Stomach (tissue), 9 donors: Measurements from ENCODE around the gene CACNA1E. TPM values are rescaled to one million over a fixed set of nuclear protein-coding genes. Genes with fewer than 3 reads are reported as not detected.

Source experiments
- DNase-seq, 2 donors: peaks; one replicate each; pipeline versions ENCODE4 v3.0.0 to v3.0.0-alpha.2; 2013 to 2019
- H3K27ac ChIP-seq, 5 donors: fragments of 200-600 bp in 4 of 5; sonication (generic) in 4 of 5; one replicate each; pipeline ENCODE4 v1.5.1; 2013 to 2019; ENCODE audit warnings: mild to moderate bottlenecking in 1 of 5, moderate library complexity in 1 of 5
- H3K27me3 ChIP-seq, 3 donors: fragments of 200-600 bp; sonication (generic); one replicate each; pipeline ENCODE4 v1.5.1; 2017 to 2019; ENCODE audit warnings: mixed run types in 1 of 3
- H3K36me3 ChIP-seq, 4 donors: fragments of 200-600 bp; sonication (generic); 1 replicate in 3 of 4; 2 replicates in 1 of 4; pipeline ENCODE4 v1.5.1; 2016 to 2019
- H3K4me1 ChIP-seq, 4 donors: fragments of 200-600 bp; sonication (generic); one replicate each; pipeline ENCODE4 v1.5.1; 2016 to 2019
- H3K4me3 ChIP-seq, 4 donors: fragments of 200-600 bp; sonication (generic) in 3 of 4; one replicate each; pipeline ENCODE4 v1.5.1; 2016 to 2019; ENCODE audit warnings: mild to moderate bottlenecking in 1 of 4
- H3K9me3 ChIP-seq, 4 donors: fragments of 200-600 bp; sonication (generic); one replicate each; pipeline ENCODE4 v1.5.1; 2016 to 2019
- CTCF ChIP-seq, 7 experiments: fragments of 450-650 bp in 4 of 7; fragments of 200-600 bp in 3 of 7; sonication (generic) in 3 of 7; IDR thresholded peaks; one replicate each; pipeline ENCODE4 v1.5.1; 2016 to 2019; ENCODE audit warnings: antibody characterized with exemption in 7 of 7, control low read depth in 2 of 7, mild to moderate bottlenecking in 1 of 7
- EP300 ChIP-seq: sonication (generic); formaldehyde crosslinking; IDR thresholded peaks from one replicate; pipeline ENCODE4 v1.6.1; 2017; ENCODE audit warnings: antibody characterized with exemption
- POLR2A ChIP-seq, 4 donors: fragments of 450-650 bp; IDR thresholded peaks; one replicate each; pipeline ENCODE4 v1.6.1; 2016; ENCODE audit warnings: antibody characterized with exemption in 4 of 4, control low read depth in 2 of 4, mild to moderate bottlenecking in 1 of 4, moderate library complexity in 1 of 4
- POLR2AphosphoS5 ChIP-seq, 3 donors: sonication (generic); formaldehyde crosslinking; IDR thresholded peaks; one replicate each; pipeline ENCODE4 v1.6.1; 2016; ENCODE audit warnings: antibody characterized with exemption in 3 of 3
- WGBS, 5 donors: extraction: QIAGEN DNeasy Blood & Tissue Kit in 3 of 5; methylation state at CpG; one replicate each; pipeline versions ENCODE4 v1.1.5 to v1.1.7; 2013 to 2018; 5-methylcytosine and 5-hydroxymethylcytosine counted together
- intact Hi-C: fragments of 100-400 bp; cut with DNase I; formaldehyde crosslinking; loops from one replicate; pipeline ENCODE4 v1.15.1; 2023; ENCODE audit warnings: low total_unique reads
- polyA plus RNA-seq, 3 donors: library from polyadenylated mRNA; stranded (reverse); fragments of 200-250 nt; gene quantifications; one replicate each; pipeline ENCODE4 v1.2.3, GENCODE V29; 2013
- total RNA-seq, 5 donors: library from RNA; depleted of rRNA; stranded (reverse); fragments of >200 nt; gene quantifications; one replicate each; pipeline versions ENCODE4 v1.1.0 to v1.2.3, GENCODE V29; 2014 to 2016
- donor health status: healthy with polysubstance abuse.
- donor health status: Bipolar disorder and iron deficiency.
- donor health status: healthy.

CACNA1E gene
- total and polyA plus RNA-seq, 8 donors: under 0.01 to 1.8 (median 0.01) TPM; not detected in 4

- Histone ChIP-seq H3K36me3 (no peaks in the 10 kb centered on the region), H3K4me1 (no peaks in the 10 kb centered on the region), H3K4me3 (no peak overlapping the region), H3K9me3 (no peaks in the 10 kb centered on the region), H3K27me3 (no peaks in the 10 kb centered on the region), H3K27ac (no peak overlapping the region)
- WGBS, 5 donors: 49 to 78% (median 69%) methylated on average over 3 of the region's 3 CpGs
- DNase-seq: no peak
- TF ChIP-seq CTCF (IDR thresholded peaks at IDR 0.05) (no peak), POLR2A (IDR thresholded peaks at IDR 0.05) (no peak), POLR2AphosphoS5 (IDR thresholded peaks at IDR 0.05) (no peak), EP300 (no peak)
- intact Hi-C loops: no loop called here
Observed at GRCh38 chr1:181794332-181794731, 311.0 kb downstream of the CACNA1E start.

GRCh38 chr1:181798191-181798926 lies 315.0 kb downstream of the CACNA1E start:
- 83 to 93% (median 90%) methylated on average over 11 to 32 of the region's 32 CpGs for WGBS, 5 donors
- no peaks in the 10 kb centered on the region for H3K27me3 ChIP-seq
- intact Hi-C loops: no loop called here
- no peaks in the 10 kb centered on the region for H3K4me1 ChIP-seq
- no peaks in the 10 kb centered on the region for H3K9me3 ChIP-seq
- no peak overlapping the region for H3K4me3 ChIP-seq
- no peak for TF ChIP-seq EP300
- TF ChIP-seq CTCF (IDR thresholded peaks at IDR 0.05): no peak
- no peak for TF ChIP-seq POLR2A (IDR thresholded peaks at IDR 0.05)
- no peak for TF ChIP-seq POLR2AphosphoS5 (IDR thresholded peaks at IDR 0.05)
- no peak overlapping the region for H3K27ac ChIP-seq
- no peaks in the 10 kb centered on the region for H3K36me3 ChIP-seq
- no peak for DNase-seq

- Histone ChIP-seq H3K36me3 (no peaks in the 10 kb centered on the region), H3K9me3 (no peaks in the 10 kb centered on the region), H3K27ac (no peak overlapping the region), H3K4me3 (no peak overlapping the region), H3K4me1 (no peaks in the 10 kb centered on the region), H3K27me3 (no peaks in the 10 kb centered on the region)
- intact Hi-C loops: no loop called here
- TF ChIP-seq POLR2AphosphoS5 (IDR thresholded peaks at IDR 0.05) (no peak), POLR2A (IDR thresholded peaks at IDR 0.05) (no peak)
- 44 to 67% (median 52%) methylated on average over 1 of the region's 1 CpG for WGBS, 5 donors
- no peak for DNase-seq
Observed at GRCh38 chr1:181801617-181802016, 318.3 kb downstream of the CACNA1E start.

- WGBS, 5 donors: 82 to 88% (median 87%) methylated on average over 3 of the region's 3 CpGs
- Histone ChIP-seq H3K36me3 (no peaks in the 10 kb centered on the region), H3K9me3 (no peaks in the 10 kb centered on the region), H3K27ac (no peak overlapping the region), H3K27me3 (no peaks in the 10 kb centered on the region), H3K4me1 (no peaks in the 10 kb centered on the region), H3K4me3 (no peak overlapping the region)
- TF ChIP-seq CTCF (IDR thresholded peaks at IDR 0.05) (no peak), EP300 (no peak), POLR2A (IDR thresholded peaks at IDR 0.05) (no peak), POLR2AphosphoS5 (IDR thresholded peaks at IDR 0.05) (no peak)
- intact Hi-C loops: no loop called here
- DNase-seq: no peak
Observed at GRCh38 chr1:181802466-181802865, 319.1 kb downstream of the CACNA1E start.

GRCh38 chr1:181803421-181803820 lies 320.1 kb downstream of the CACNA1E start:
- 61 to 73% (median 71%) methylated on average over 3 of the region's 3 CpGs for WGBS, 5 donors
- DNase-seq: no peak
- intact Hi-C loops: no loop called here
- no peak for TF ChIP-seq EP300
- no peak for TF ChIP-seq CTCF (IDR thresholded peaks at IDR 0.05)
- no peak for TF ChIP-seq POLR2A (IDR thresholded peaks at IDR 0.05)
- no peak for TF ChIP-seq POLR2AphosphoS5 (IDR thresholded peaks at IDR 0.05)
- H3K9me3 ChIP-seq: no peaks in the 10 kb centered on the region
- no peak overlapping the region for H3K4me3 ChIP-seq
- no peak overlapping the region for H3K27ac ChIP-seq
- H3K27me3 ChIP-seq: no peaks in the 10 kb centered on the region
- H3K4me1 ChIP-seq: no peaks in the 10 kb centered on the region
- H3K36me3 ChIP-seq: no peaks in the 10 kb centered on the region
